ENCODE data around the gene COX10.
A peak's percentile ranks its signal among the peaks of the same experiment; 100 is the strongest.
"Not testable (repeated sequence)": the region's sequence is repeated elsewhere in the genome, so short reads cannot be mapped to it uniquely, and the experiment has no call there.

COX10 gene

GRCh38 chr17:14069251-14070021, at the start of gene COX10:
Gene COX10 (plus strand): TSS chr17:14069504. CDS start chr17:14069606, 102 bp downstream.
- DNase-seq (ENCODE audit: low read depth in 2 of 2) = peak; percentile 54 to 80

GRCh38 chr17:14021651-14022294, 47.5 kb upstream of the COX10 start:
- DNase-seq (ENCODE audit: low read depth in 2 of 2) = not testable (repeated sequence)

- not testable (repeated sequence) for DNase-seq (ENCODE audit: low read depth in 2 of 2)
Observed at GRCh38 chr17:14029755-14030154, 39.5 kb upstream of the COX10 start.

- DNase-seq (ENCODE audit: low read depth in 2 of 2) = no peak
Observed at GRCh38 chr17:14032234-14032633, 37.1 kb upstream of the COX10 start.

GRCh38 chr17:14033166-14033565, 36.1 kb upstream of the COX10 start:
- no peak for DNase-seq (ENCODE audit: low read depth in 2 of 2)

- DNase-seq (ENCODE audit: low read depth in 2 of 2) = no peak
Observed at GRCh38 chr17:14037453-14037852, 31.9 kb upstream of the COX10 start.

GRCh38 chr17:14038206-14038605, 31.1 kb upstream of the COX10 start:
- no peak for DNase-seq (ENCODE audit: low read depth in 2 of 2)

- no peak for DNase-seq (ENCODE audit: low read depth in 2 of 2)
Observed at GRCh38 chr17:14042411-14042810, 26.9 kb upstream of the COX10 start.

- DNase-seq (ENCODE audit: low read depth in 2 of 2) = no peak
Observed at GRCh38 chr17:14044702-14045101, 24.6 kb upstream of the COX10 start.

GRCh38 chr17:14046978-14047377, 22.3 kb upstream of the COX10 start:
- DNase-seq (ENCODE audit: low read depth in 2 of 2) = no peak

- no peak for DNase-seq (ENCODE audit: low read depth in 2 of 2)
Observed at GRCh38 chr17:14047591-14047990, 21.7 kb upstream of the COX10 start.

GRCh38 chr17:14048169-14048568, 21.1 kb upstream of the COX10 start:
- no peak for DNase-seq (ENCODE audit: low read depth in 2 of 2)

- no peak for DNase-seq (ENCODE audit: low read depth in 2 of 2)
Observed at GRCh38 chr17:14050616-14051015, 18.7 kb upstream of the COX10 start.

GRCh38 chr17:14051692-14052091, 17.6 kb upstream of the COX10 start:
- no peak for DNase-seq (ENCODE audit: low read depth in 2 of 2)

- DNase-seq (ENCODE audit: low read depth in 2 of 2) = no peak
Observed at GRCh38 chr17:14052886-14053615, 16.3 kb upstream of the COX10 start.

- no peak for DNase-seq (ENCODE audit: low read depth in 2 of 2)
Observed at GRCh38 chr17:14057591-14057990, 11.7 kb upstream of the COX10 start.

- no peak for DNase-seq (ENCODE audit: low read depth in 2 of 2)
Observed at GRCh38 chr17:14058051-14058450, 11.3 kb upstream of the COX10 start.

GRCh38 chr17:14060706-14061105, 8.6 kb upstream of the COX10 start:
- no peak for DNase-seq (ENCODE audit: low read depth in 2 of 2)

- no peak for DNase-seq (ENCODE audit: low read depth in 2 of 2)
Observed at GRCh38 chr17:14061666-14062560, 7.4 kb upstream of the COX10 start.

GRCh38 chr17:14067347-14067746, 2.0 kb upstream of the COX10 start:
- no peak for DNase-seq (ENCODE audit: low read depth in 2 of 2)

GRCh38 chr17:14068542-14069250, 608 bp upstream of the COX10 start:
- DNase-seq (ENCODE audit: low read depth in 2 of 2) = no peak

Data from stimulated activated CD4-positive, alpha-beta T cell treated with anti-CD3 and anti-CD28 coated beads, Interleukin-1b, Interleukin-23, amount 100 ng/mL, for 1 hour (primary cell).